MM.1S (cell line): ENCODE data around the gene APC2.

Experiments
- CTCF ChIP-seq: fragments of 300-600 bp; sonication (generic); IDR thresholded peaks from 2 replicates; pipeline ENCODE4 v1.5.1; 2016; ENCODE audit warnings: antibody characterized with exemption, low read length, mixed read lengths
- EZH2 ChIP-seq: fragments of 300-600 bp; sonication (generic); optimal IDR thresholded peaks from 2 replicates; pipeline ENCODE3; 2017; ENCODE audit warnings: low read depth, mild to moderate bottlenecking, antibody characterized with exemption, low read length, mixed read lengths
- EZH2phosphoT487 ChIP-seq: fragments of 300-600 bp; sonication (generic); IDR thresholded peaks from 2 replicates; pipeline ENCODE4 v1.6.1; 2018; ENCODE audit warnings: antibody characterized with exemption, low read length

- TF ChIP-seq CTCF: no peak
- no peak for TF ChIP-seq EZH2phosphoT487
- TF ChIP-seq EZH2: no peak
Measured at GRCh38 chr19:1475751-1476437, 26.0 kb downstream of the APC2 start.
